ENCODE measurements around the gene STOML1.

DNA sequence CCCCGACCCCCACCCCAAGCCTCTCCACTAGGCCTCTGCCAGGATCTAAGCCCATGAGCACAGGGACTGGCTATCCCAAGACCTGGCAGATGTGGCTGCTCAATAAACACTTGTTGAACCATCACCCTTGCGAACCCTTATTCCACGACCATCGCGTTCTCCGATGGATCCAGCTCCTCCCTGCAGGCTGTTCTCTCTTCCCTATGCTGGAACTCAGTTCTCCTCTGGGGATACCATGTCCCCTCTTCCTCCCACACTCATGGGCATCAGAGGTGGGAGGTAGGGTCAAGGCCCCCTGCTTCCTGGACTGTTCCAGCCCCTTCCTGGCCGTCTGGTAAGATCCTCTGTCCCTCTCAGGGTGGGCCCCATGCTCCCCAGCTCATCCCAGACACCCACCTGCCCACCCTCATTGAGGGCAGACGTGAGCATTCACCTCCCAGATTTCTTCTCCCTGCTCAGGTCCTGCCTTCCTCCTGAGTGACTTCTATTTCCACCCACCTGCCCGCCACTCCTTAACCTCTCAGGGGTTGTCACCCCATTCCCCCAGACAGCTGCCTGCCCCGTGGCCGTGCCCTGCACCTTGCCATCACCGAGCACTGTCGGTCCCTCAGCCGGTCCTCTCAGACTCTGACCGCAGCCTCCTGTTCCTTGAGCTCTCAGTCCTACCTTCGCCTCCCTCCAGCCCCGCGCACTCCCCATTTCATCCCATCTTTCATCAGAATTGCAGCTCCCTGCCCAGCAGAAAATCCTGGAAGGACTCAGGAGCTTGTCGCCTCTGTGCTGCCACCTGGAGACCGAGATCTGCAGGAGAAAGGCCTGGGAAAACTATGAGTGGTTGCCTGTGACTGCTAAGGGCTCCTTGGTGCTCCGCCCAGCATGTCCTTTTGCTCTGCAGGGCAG lies 44.4 kb upstream of the STOML1 start:
- TF ChIP-seq, protein P1, sequence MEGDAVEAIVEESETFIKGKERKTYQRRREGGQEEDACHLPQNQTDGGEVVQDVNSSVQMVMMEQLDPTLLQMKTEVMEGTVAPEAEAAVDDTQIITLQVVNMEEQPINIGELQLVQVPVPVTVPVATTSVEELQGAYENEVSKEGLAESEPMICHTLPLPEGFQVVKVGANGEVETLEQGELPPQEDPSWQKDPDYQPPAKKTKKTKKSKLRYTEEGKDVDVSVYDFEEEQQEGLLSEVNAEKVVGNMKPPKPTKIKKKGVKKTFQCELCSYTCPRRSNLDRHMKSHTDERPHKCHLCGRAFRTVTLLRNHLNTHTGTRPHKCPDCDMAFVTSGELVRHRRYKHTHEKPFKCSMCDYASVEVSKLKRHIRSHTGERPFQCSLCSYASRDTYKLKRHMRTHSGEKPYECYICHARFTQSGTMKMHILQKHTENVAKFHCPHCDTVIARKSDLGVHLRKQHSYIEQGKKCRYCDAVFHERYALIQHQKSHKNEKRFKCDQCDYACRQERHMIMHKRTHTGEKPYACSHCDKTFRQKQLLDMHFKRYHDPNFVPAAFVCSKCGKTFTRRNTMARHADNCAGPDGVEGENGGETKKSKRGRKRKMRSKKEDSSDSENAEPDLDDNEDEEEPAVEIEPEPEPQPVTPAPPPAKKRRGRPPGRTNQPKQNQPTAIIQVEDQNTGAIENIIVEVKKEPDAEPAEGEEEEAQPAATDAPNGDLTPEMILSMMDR (IDR thresholded peaks at IDR 0.05 in 8 of 11, conservative IDR thresholded peaks at IDR 0.05 in 3 of 11): peak in 8 of 11 experiments; percentile 10 to 48 (median 32)
- TF ChIP-seq POLR2AphosphoS5 (IDR thresholded peaks at IDR 0.05): peak in 1 of 3 donors; percentile 57
- TF ChIP-seq POLR2A (IDR thresholded peaks at IDR 0.05): no peak

All from spleen (tissue), 7 donors.